Measurements from ENCODE around the gene SH3BP4. TPM values are rescaled to one million over a fixed set of nuclear protein-coding genes. Genes with fewer than 3 reads are reported as not detected.

SH3BP4 gene
- total RNA-seq, 1 donor: 115 TPM

- DNase-seq (ENCODE audit: low read depth): no peak
- TF ChIP-seq CTCF (IDR thresholded peaks at IDR 0.05; ENCODE audit: insufficient read depth, low read depth, low read length): no peak
- no peak overlapping the region for H3K4me3 ChIP-seq (ENCODE audit: low read depth, low read length)
These were observed 22.8 kb upstream of the SH3BP4 start for GRCh38 chr2:234929002-234929401.

- no peak for DNase-seq (ENCODE audit: low read depth)
- no peak overlapping the region for H3K4me3 ChIP-seq (ENCODE audit: low read depth, low read length)
- TF ChIP-seq CTCF (IDR thresholded peaks at IDR 0.05; ENCODE audit: insufficient read depth, low read depth, low read length): no peak
These were observed 21.4 kb upstream of the SH3BP4 start for GRCh38 chr2:234930397-234930796.

- H3K4me3 ChIP-seq (ENCODE audit: low read depth, low read length): no peak overlapping the region
- no peak for TF ChIP-seq CTCF (IDR thresholded peaks at IDR 0.05; ENCODE audit: insufficient read depth, low read depth, low read length)
- DNase-seq (ENCODE audit: low read depth): no peak
These were observed 20.4 kb upstream of the SH3BP4 start for GRCh38 chr2:234931371-234931770.

- no peak for TF ChIP-seq CTCF (IDR thresholded peaks at IDR 0.05; ENCODE audit: insufficient read depth, low read depth, low read length)
- no peak for DNase-seq (ENCODE audit: low read depth)
- no peak overlapping the region for H3K4me3 ChIP-seq (ENCODE audit: low read depth, low read length)
These were observed 19.1 kb upstream of the SH3BP4 start for GRCh38 chr2:234932591-234933168.

- H3K4me3 ChIP-seq (ENCODE audit: low read depth, low read length): no peak overlapping the region
- TF ChIP-seq CTCF (IDR thresholded peaks at IDR 0.05; ENCODE audit: insufficient read depth, low read depth, low read length): no peak
- no peak for DNase-seq (ENCODE audit: low read depth)
These were observed 16.5 kb upstream of the SH3BP4 start for GRCh38 chr2:234935311-234935710.

GRCh38 chr2:234939576-234939975 is 12.2 kb upstream of the SH3BP4 start:
- no peak overlapping the region for H3K4me3 ChIP-seq (ENCODE audit: low read depth, low read length)
- DNase-seq (ENCODE audit: low read depth): no peak
- TF ChIP-seq CTCF (IDR thresholded peaks at IDR 0.05; ENCODE audit: insufficient read depth, low read depth, low read length): no peak

- H3K4me3 ChIP-seq (ENCODE audit: low read depth, low read length): no peak overlapping the region
- no peak for TF ChIP-seq CTCF (IDR thresholded peaks at IDR 0.05; ENCODE audit: insufficient read depth, low read depth, low read length)
- no peak for DNase-seq (ENCODE audit: low read depth)
These were observed 11.8 kb upstream of the SH3BP4 start for GRCh38 chr2:234939996-234940395.

All from fibroblast of villous mesenchyme (primary cell).